ENCODE data around the gene SNRNP25.

The SNRNP25 gene

DNA sequence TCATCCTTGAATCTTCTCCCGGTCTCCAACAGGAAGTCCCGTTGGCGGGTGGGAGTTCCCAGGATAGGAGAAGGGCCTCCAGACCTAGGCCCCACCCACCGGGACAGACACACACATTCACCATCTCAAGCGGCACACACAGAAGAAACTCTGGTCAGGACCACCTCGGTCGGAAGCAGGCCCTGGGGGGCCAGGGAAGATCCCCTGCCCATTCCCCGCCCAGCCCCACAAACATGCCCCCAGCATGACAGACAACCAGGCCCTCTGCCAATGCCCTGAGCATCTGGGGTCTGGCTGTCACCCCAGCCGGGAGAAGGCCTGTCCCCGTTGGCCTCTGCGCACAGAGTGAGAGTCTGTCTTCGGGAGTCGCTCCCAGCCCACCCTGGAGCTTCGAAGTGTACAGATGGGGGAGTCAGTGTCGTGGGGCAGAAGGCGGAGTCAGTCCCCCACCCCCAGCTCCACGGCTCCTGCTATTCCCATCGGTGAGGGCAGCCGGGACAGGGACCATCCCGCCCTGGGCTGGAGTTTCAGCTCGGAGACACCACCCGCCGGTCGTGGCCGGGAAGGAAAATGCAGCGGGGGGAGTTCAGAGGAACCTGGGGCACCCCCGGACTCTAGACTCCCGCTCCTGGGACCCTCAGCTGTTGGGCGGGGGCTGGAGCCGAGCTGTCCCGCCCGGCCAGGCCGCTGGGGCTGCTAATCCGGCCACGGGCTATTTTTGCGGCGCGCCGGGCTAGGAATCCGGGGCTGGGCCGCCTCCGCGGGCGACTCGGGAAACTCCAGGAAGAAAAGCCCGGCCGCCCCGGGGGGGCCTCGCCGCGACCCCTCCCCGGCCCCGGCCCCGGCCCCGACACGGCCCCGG lies 18.1 kb downstream of the SNRNP25 start (continued):
- no peak for TF ChIP-seq ZNF350 (tag by site-specific recombination; IDR thresholded peaks at IDR 0.05)
- TF ChIP-seq ZFP41 (tag by site-specific recombination; IDR thresholded peaks at IDR 0.05; ENCODE audit: borderline replicate concordance) = no peak
- TF ChIP-seq, protein P1, sequence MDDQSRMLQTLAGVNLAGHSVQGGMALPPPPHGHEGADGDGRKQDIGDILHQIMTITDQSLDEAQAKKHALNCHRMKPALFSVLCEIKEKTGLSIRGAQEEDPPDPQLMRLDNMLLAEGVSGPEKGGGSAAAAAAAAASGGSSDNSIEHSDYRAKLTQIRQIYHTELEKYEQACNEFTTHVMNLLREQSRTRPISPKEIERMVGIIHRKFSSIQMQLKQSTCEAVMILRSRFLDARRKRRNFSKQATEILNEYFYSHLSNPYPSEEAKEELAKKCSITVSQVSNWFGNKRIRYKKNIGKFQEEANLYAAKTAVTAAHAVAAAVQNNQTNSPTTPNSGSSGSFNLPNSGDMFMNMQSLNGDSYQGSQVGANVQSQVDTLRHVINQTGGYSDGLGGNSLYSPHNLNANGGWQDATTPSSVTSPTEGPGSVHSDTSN (CRISPR knock-in tag; IDR thresholded peaks at IDR 0.05) = no peak
- TF ChIP-seq ZBTB1 (tag by site-specific recombination; IDR thresholded peaks at IDR 0.05) = no peak
- no peak for TF ChIP-seq FEZF1 (tag by site-specific recombination; IDR thresholded peaks at IDR 0.05)
- no peak for TF ChIP-seq ZNF660 (tag by site-specific recombination; IDR thresholded peaks at IDR 0.05)
- no peak; the same call in 1 of the 2 replicates for TF ChIP-seq ZFHX2 (tag by site-specific recombination; conservative IDR thresholded peaks at IDR 0.05)
- TF ChIP-seq SETDB1 (IDR thresholded peaks at IDR 0.05; ENCODE audit: insufficient read length, low read length) = no peak
- peak; percentile 65; the same call in 1 of the 2 replicates for TF ChIP-seq ZNF561 (tag by site-specific recombination; IDR thresholded peaks at IDR 0.05; ENCODE audit: borderline replicate concordance)
- TF ChIP-seq ZBTB7A (tag by site-specific recombination; IDR thresholded peaks at IDR 0.05; ENCODE audit: low read depth) = peak; percentile 72
- TF ChIP-seq ZNF174 (tag by site-specific recombination; IDR thresholded peaks at IDR 0.05) = no peak
- TF ChIP-seq, protein P2, sequence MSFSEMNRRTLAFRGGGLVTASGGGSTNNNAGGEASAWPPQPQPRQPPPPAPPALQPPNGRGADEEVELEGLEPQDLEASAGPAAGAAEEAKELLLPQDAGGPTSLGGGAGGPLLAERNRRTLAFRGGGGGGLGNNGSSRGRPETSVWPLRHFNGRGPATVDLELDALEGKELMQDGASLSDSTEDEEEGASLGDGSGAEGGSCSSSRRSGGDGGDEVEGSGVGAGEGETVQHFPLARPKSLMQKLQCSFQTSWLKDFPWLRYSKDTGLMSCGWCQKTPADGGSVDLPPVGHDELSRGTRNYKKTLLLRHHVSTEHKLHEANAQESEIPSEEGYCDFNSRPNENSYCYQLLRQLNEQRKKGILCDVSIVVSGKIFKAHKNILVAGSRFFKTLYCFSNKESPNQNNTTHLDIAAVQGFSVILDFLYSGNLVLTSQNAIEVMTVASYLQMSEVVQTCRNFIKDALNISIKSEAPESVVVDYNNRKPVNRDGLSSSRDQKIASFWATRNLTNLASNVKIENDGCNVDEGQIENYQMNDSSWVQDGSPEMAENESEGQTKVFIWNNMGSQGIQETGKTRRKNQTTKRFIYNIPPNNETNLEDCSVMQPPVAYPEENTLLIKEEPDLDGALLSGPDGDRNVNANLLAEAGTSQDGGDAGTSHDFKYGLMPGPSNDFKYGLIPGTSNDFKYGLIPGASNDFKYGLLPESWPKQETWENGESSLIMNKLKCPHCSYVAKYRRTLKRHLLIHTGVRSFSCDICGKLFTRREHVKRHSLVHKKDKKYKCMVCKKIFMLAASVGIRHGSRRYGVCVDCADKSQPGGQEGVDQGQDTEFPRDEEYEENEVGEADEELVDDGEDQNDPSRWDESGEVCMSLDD (tag by site-specific recombination; IDR thresholded peaks at IDR 0.05) = no peak
- TF ChIP-seq, protein P3, sequence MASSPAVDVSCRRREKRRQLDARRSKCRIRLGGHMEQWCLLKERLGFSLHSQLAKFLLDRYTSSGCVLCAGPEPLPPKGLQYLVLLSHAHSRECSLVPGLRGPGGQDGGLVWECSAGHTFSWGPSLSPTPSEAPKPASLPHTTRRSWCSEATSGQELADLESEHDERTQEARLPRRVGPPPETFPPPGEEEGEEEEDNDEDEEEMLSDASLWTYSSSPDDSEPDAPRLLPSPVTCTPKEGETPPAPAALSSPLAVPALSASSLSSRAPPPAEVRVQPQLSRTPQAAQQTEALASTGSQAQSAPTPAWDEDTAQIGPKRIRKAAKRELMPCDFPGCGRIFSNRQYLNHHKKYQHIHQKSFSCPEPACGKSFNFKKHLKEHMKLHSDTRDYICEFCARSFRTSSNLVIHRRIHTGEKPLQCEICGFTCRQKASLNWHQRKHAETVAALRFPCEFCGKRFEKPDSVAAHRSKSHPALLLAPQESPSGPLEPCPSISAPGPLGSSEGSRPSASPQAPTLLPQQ (tag by site-specific recombination; IDR thresholded peaks at IDR 0.05) = no peak
- TF ChIP-seq ZNF23 (tag by site-specific recombination; IDR thresholded peaks at IDR 0.05; ENCODE audit: borderline replicate concordance) = no peak
- no peak for TF ChIP-seq HOXA7 (CRISPR knock-in tag; IDR thresholded peaks at IDR 0.05; ENCODE audit: borderline replicate concordance)
- no peak for TF ChIP-seq ZNF239 (tag by site-specific recombination; IDR thresholded peaks at IDR 0.05)
- TF ChIP-seq ZNF121 (tag by site-specific recombination; IDR thresholded peaks at IDR 0.05) = no peak
- no peak for TF ChIP-seq ZSCAN16 (tag by site-specific recombination; IDR thresholded peaks at IDR 0.05)
- no peak for TF ChIP-seq ZNF473 (tag by site-specific recombination; IDR thresholded peaks at IDR 0.05)
- TF ChIP-seq ZNF366 (tag by site-specific recombination; conservative IDR thresholded peaks at IDR 0.05) = no peak
- TF ChIP-seq ZNF214 (tag by site-specific recombination; IDR thresholded peaks at IDR 0.05; ENCODE audit: borderline replicate concordance) = no peak
- TF ChIP-seq GLI4 (tag by site-specific recombination; IDR thresholded peaks at IDR 0.05) = no peak
- no peak for TF ChIP-seq ZBTB8A (tag by site-specific recombination; IDR thresholded peaks at IDR 0.05)
- TF ChIP-seq ZNF544 (tag by site-specific recombination; IDR thresholded peaks at IDR 0.05) = no peak
- peak; percentile 91 for TF ChIP-seq GLIS2 (tag by site-specific recombination; IDR thresholded peaks at IDR 0.05)
- no peak for TF ChIP-seq ZNF433 (tag by site-specific recombination; IDR thresholded peaks at IDR 0.05; ENCODE audit: low read depth)
- TF ChIP-seq, protein P4, sequence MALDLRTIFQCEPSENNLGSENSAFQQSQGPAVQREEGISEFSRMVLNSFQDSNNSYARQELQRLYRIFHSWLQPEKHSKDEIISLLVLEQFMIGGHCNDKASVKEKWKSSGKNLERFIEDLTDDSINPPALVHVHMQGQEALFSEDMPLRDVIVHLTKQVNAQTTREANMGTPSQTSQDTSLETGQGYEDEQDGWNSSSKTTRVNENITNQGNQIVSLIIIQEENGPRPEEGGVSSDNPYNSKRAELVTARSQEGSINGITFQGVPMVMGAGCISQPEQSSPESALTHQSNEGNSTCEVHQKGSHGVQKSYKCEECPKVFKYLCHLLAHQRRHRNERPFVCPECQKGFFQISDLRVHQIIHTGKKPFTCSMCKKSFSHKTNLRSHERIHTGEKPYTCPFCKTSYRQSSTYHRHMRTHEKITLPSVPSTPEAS (tag by site-specific recombination; IDR thresholded peaks at IDR 0.05) = peak; percentile 63; the same call in 1 of the 2 replicates
- no peak for TF ChIP-seq ZNF146 (tag by site-specific recombination; IDR thresholded peaks at IDR 0.05)
- TF ChIP-seq ZNF175 (tag by site-specific recombination; IDR thresholded peaks at IDR 0.05) = no peak
- TF ChIP-seq ZNF624 (tag by site-specific recombination; IDR thresholded peaks at IDR 0.05) = no peak
- TF ChIP-seq, protein P5, sequence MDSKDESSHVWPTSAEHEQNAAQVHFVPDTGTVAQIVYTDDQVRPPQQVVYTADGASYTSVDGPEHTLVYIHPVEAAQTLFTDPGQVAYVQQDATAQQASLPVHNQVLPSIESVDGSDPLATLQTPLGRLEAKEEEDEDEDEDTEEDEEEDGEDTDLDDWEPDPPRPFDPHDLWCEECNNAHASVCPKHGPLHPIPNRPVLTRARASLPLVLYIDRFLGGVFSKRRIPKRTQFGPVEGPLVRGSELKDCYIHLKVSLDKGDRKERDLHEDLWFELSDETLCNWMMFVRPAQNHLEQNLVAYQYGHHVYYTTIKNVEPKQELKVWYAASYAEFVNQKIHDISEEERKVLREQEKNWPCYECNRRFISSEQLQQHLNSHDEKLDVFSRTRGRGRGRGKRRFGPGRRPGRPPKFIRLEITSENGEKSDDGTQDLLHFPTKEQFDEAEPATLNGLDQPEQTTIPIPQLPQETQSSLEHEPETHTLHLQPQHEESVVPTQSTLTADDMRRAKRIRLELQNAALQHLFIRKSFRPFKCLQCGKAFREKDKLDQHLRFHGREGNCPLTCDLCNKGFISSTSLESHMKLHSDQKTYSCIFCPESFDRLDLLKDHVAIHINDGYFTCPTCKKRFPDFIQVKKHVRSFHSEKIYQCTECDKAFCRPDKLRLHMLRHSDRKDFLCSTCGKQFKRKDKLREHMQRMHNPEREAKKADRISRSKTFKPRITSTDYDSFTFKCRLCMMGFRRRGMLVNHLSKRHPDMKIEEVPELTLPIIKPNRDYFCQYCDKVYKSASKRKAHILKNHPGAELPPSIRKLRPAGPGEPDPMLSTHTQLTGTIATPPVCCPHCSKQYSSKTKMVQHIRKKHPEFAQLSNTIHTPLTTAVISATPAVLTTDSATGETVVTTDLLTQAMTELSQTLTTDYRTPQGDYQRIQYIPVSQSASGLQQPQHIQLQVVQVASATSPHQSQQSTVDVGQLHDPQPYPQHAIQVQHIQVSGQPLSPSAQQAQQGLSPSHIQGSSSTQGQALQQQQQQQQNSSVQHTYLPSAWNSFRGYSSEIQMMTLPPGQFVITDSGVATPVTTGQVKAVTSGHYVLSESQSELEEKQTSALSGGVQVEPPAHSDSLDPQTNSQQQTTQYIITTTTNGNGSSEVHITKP (tag by site-specific recombination; IDR thresholded peaks at IDR 0.05) = peak; percentile 77
